Kidney (tissue), 22 donors: ENCODE data around the gene TOPAZ1. TPM values are rescaled to one million over a fixed set of nuclear protein-coding genes. Genes with fewer than 3 reads are reported as not detected.

Source experiments
- DNase-seq, 5 donors: peaks; one replicate each; pipeline ENCODE4 v3.0.0-alpha.2; 2013 to 2020
- FAIRE-seq: peaks from 2 replicates; lab custom pipeline; 2012; peaks lifted over from hg19 to GRCh38; lab: Jason Lieb, UNC
- H3K27ac ChIP-seq, 2 donors: one replicate each; pipeline ENCODE4 v1.7.0; 2013; ENCODE audit warnings: low read depth in 2 of 2, low read length in 2 of 2, inconsistent platforms in 1 of 2
- H3K27me3 ChIP-seq: one replicate; pipeline ENCODE4 v1.7.1; 2013; ENCODE audit warnings: low read length, inconsistent platforms; ENCODE audit not compliant: control insufficient read depth, insufficient read depth
- H3K36me3 ChIP-seq, 3 donors: one replicate each; pipeline versions ENCODE4 v1.7.0 to v1.7.1; 2013; ENCODE audit warnings: low read length in 3 of 3, control low read depth in 1 of 3, inconsistent platforms in 1 of 3; ENCODE audit not compliant: insufficient read depth in 3 of 3, control insufficient read depth in 2 of 3
- H3K4me1 ChIP-seq, 3 donors: one replicate each; pipeline versions ENCODE4 v1.7.0 to v1.7.1; 2013; ENCODE audit warnings: low read length in 3 of 3, inconsistent platforms in 1 of 3, low read depth in 1 of 3; ENCODE audit not compliant: control insufficient read depth in 2 of 3, insufficient read depth in 2 of 3
- H3K4me3 ChIP-seq, 3 donors: one replicate each; pipeline versions ENCODE4 v1.7.0 to v1.8.1; 2013; ENCODE audit warnings: low read length in 3 of 3, control low read depth in 1 of 3, inconsistent platforms in 1 of 3
- H3K9ac ChIP-seq, 3 donors: one replicate each; pipeline versions ENCODE4 v1.7.0 to v1.7.1; 2013; ENCODE audit warnings: low read length in 3 of 3, control low read depth in 1 of 3, inconsistent platforms in 1 of 3
- H3K9me3 ChIP-seq, 3 donors: one replicate each; pipeline versions ENCODE4 v1.7.0 to v1.7.1; 2013; ENCODE audit warnings: low read length in 3 of 3, control low read depth in 1 of 3, inconsistent platforms in 1 of 3; ENCODE audit not compliant: control insufficient read depth in 2 of 3, insufficient read depth in 1 of 3
- CTCF ChIP-seq: IDR thresholded peaks from 3 replicates; pipeline ENCODE4 v1.5.1; 2012; ENCODE audit warnings: mild to moderate bottlenecking, moderate library complexity, borderline replicate concordance; ENCODE audit not compliant: insufficient read depth; ENCODE audit errors: extremely low read depth
- intact Hi-C: fragments of 100-400 bp; cut with DNase I; formaldehyde crosslinking; loops from one replicate; pipeline ENCODE4 v1.11.1; 2022
- long read RNA-seq, 10 donors: library from polyadenylated mRNA in 1 of 10; unstranded in 1 of 10; transcript quantifications; one replicate each; pipeline ENCODE4 v2.0.0 and lab custom pipeline, GENCODE V29; 2021 to 2026
- polyA plus RNA-seq: library from polyadenylated mRNA; stranded (reverse); fragments of 350-450 nt; fragmentation: Illumina TruSeq; extraction: RNeasy Lipid Tissue Mini Kit (QIAGEN cat#74804); gene quantifications from one replicate; pipeline ENCODE4 v1.2.3, GENCODE V29; 2014; ENCODE audit warnings: low read depth, low replicate concordance; ENCODE audit not compliant: insufficient read depth
- total RNA-seq: library from RNA; stranded (reverse); fragmentation: NEBNext Ultra II Directional; extraction: Animal tissue kit (Norgen Biotek cat#: 25700); gene quantifications from one replicate; pipeline ENCODE4 v1.2.1, GENCODE V29; 2021
- donor health status: control.
- donor health status: control.
- donor health status: control.
- donor health status: control.
- donor health status: control.
- donor health status: DM: yes; HTN: yes; CAD: no.
- donor health status: Normal renal cell carcinoma (clear cell type).

Gene TOPAZ1
- total RNA-seq (not detected), polyA plus RNA-seq (not detected)
- long read RNA-seq, donor 1 = 0 reads
- long read RNA-seq, donor 2 = 0 reads
- long read RNA-seq, donor 3 = 0 reads
- long read RNA-seq, donor 4 = 0 reads
- long read RNA-seq, donor 5 = 0 reads
- long read RNA-seq, donor 6 = 0 reads
- long read RNA-seq, donor 7 = 0 reads
- long read RNA-seq, donor 8 = 0 reads
- long read RNA-seq, donor 9 = 0 reads
- long read RNA-seq, donor 10 = 0 reads

DNA sequence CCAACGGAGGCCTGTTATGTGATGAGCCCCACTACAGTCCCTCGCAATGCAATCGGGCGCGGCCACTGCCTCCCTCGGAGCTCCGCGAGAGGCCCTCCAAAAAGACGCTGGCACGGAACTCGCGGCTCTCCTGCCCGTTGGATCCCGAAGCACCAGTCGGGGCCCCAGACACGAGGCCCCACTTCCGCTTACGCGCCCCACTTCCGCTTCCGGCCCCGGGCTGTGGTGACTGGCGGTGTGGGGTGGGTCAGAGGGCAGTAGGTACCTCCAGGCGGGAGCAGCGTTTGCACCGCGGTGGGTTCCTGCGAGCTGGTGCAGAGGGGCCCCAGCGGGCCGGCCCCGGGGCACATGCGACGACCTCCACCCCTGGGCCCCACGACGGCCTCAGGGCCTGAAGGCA lies at the start of gene TOPAZ1:
Gene TOPAZ1 (plus strand): TSS at position 181 of the 400 bp plus-strand sequence. CDS start 168 bp downstream, at position 349.
- no peak for TF ChIP-seq CTCF
- intact Hi-C loops = no loop called here
- DNase-seq = no peak
- Histone ChIP-seq H3K9ac (no peak within 1 kb of the TSS), H3K4me3 (no peak within 1 kb of the TSS), H3K4me1 (no peaks in the 10 kb centered on the region), H3K27me3 (no peaks in the 10 kb centered on the region), H3K36me3 (no peaks in the 10 kb centered on the region), H3K9me3 (no peaks in the 10 kb centered on the region), H3K27ac (no peak within 1 kb of the TSS)
- FAIRE-seq = no peak

- peak in 4 of 5 donors; percentile 75 to 94 (median 86) for DNase-seq
- Histone ChIP-seq H3K9ac (no peak overlapping the region), H3K27me3 (no peaks in the 10 kb centered on the region), H3K4me1 (no peaks in the 10 kb centered on the region), H3K4me3 (no peak overlapping the region), H3K36me3 (peaks cover 0 to 5% (median 0%) of the 10 kb centered on the region in 3 donors), H3K9me3 (no peaks in the 10 kb centered on the region), H3K27ac (no peak overlapping the region)
- intact Hi-C loops = loop anchor here (10.0 kb wide), 1 partner anchor 654 kb away; no protein-coding TSS in a partner anchor
- peak; percentile 86 for TF ChIP-seq CTCF
- FAIRE-seq = peak; percentile 69
Observed at GRCh38 chr3:44198284-44199269, 43.1 kb upstream of the TOPAZ1 start.

DNA sequence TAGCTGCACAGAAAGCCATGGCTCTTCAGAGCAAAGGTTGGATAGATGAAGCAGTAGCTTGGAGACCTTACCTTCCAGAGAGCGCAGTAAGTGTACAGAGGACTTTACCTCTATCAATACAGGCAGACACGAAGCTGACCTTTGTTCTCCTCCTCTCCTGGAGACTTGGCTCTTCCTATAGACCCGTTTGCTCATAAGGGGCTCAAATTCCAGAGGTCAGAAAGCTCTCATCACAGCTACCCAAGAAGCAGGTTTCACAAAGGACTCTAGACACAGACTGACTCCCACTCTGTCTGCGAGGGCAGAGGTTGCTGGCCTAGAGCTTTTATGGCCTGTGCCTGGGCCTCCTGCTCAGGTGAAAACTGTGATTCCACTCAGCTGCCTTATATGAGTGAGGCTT lies 35.4 kb upstream of the TOPAZ1 start:
- no peak for FAIRE-seq
- Histone ChIP-seq H3K9me3 (no peaks in the 10 kb centered on the region), H3K4me1 (no peaks in the 10 kb centered on the region), H3K27ac (no peak overlapping the region), H3K36me3 (no peaks in the 10 kb centered on the region), H3K4me3 (no peak overlapping the region), H3K27me3 (no peaks in the 10 kb centered on the region), H3K9ac (no peak overlapping the region)
- intact Hi-C loops = no loop called here
- DNase-seq = peak in 2 of 5 donors; percentile 21
- TF ChIP-seq CTCF = no peak
